Activated T-cell treated with anti-CD3 and anti-CD28 coated beads, Interleukin-2, amount 50 U/mL, for 24 hours (primary cell): ENCODE results near the gene RALGAPA2.

Experiments used
- DNase-seq: peaks from one replicate; pipeline ENCODE4 v3.0.0-alpha.2; 2020
- H3K27ac Mint-ChIP-seq: 2 replicates; pipeline ENCODE4 v1.8.0; 2020; ENCODE audit warnings: mild to moderate bottlenecking, mixed read lengths
- H3K27me3 Mint-ChIP-seq: 2 replicates; pipeline ENCODE4 v1.8.0; 2020; ENCODE audit warnings: mixed read lengths
- H3K36me3 Mint-ChIP-seq: 2 replicates; pipeline ENCODE4 v1.8.0; 2020; ENCODE audit warnings: low read depth, mixed read lengths
- H3K4me1 Mint-ChIP-seq: 2 replicates; pipeline ENCODE4 v1.8.0; 2020; ENCODE audit warnings: low read depth, mixed read lengths
- H3K4me3 Mint-ChIP-seq: 2 replicates; pipeline ENCODE4 v1.8.0; 2020; ENCODE audit warnings: mild to moderate bottlenecking, moderate library complexity, mixed read lengths
- H3K9me3 Mint-ChIP-seq: 2 replicates; pipeline ENCODE4 v1.8.0; 2020; ENCODE audit warnings: mixed read lengths

RALGAPA2 gene

DNA sequence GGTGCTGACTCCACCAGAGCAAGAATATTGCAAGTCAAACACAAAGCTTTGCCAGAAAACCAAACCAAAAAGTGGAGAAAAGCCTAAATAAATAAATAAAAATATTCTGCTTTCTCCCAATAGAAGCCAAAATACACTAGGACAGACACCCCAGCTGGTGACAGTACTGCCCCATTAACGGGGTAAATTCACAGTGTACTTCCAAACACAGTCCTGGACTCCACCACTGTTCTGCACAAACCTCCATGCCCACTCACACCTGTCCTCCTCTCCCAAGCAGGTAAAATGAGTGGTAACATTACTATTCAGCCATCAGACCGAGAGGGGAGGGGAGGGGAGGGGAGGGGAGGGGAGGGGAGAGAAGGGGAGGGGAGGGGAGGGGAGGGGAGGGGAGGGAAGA lies 70.7 kb downstream of the RALGAPA2 start:
- Mint-ChIP-seq H3K27ac (no peak overlapping the region), H3K4me1 (no peaks in the 10 kb centered on the region), H3K9me3 (no peaks in the 10 kb centered on the region), H3K27me3 (no peaks in the 10 kb centered on the region), H3K36me3 (peaks cover 37% of the 10 kb centered on the region), H3K4me3 (no peak overlapping the region)
- no peak for DNase-seq

GRCh38 chr20:20638878-20639277 lies 73.6 kb downstream of the RALGAPA2 start:
- DNase-seq = no peak
- peaks cover 55% of the 10 kb centered on the region for H3K36me3 Mint-ChIP-seq
- H3K27me3 Mint-ChIP-seq = no peaks in the 10 kb centered on the region
- no peak overlapping the region for H3K27ac Mint-ChIP-seq
- H3K4me3 Mint-ChIP-seq = no peak overlapping the region
- H3K4me1 Mint-ChIP-seq = no peaks in the 10 kb centered on the region
- no peaks in the 10 kb centered on the region for H3K9me3 Mint-ChIP-seq

DNA sequence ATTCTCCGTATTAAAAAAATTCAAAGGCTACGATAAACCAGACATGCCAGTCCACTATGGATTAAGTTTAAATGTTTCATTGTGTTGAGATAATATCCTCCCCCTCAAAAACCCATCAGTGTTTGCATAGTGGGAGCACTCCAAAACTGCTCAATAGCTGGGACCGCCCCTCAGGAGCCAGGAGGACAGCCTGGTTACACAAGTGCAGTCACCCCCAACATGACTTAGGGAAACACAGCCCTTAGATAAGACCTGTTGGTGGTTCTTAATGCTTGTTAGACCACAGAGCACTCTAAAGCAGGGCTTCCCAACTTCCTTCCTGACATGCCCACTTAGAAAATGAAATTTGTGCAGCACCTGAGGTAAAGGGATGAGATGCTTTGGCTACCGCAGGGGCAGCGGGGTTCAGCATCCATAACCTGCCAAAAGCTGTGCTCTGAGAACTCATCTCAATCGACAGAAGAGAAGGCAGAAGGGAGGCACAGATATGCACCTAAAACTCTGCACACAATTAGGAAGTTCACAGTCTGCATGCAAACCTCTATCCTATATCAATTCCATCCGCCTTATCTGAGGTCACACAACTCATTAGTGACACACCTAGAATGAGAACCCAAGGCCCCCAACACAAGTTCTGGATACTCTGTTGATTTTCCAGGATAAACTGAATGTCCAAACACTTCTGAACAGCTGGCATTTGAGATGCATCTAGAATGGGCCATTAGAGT lies 74.3 kb downstream of the RALGAPA2 start:
- no peak overlapping the region for H3K27ac Mint-ChIP-seq
- peaks cover 58% of the 10 kb centered on the region for H3K36me3 Mint-ChIP-seq

GRCh38 chr20:20635006-20635405 lies 77.4 kb downstream of the RALGAPA2 start:
- Mint-ChIP-seq H3K27me3 (no peaks in the 10 kb centered on the region), H3K36me3 (peaks cover 69% of the 10 kb centered on the region), H3K9me3 (no peaks in the 10 kb centered on the region), H3K27ac (no peak overlapping the region), H3K4me1 (no peaks in the 10 kb centered on the region), H3K4me3 (no peak overlapping the region)
- DNase-seq = no peak

More for the DNA sequence above, 74.3 kb downstream of the RALGAPA2 start:
- no peaks in the 10 kb centered on the region for H3K27me3 Mint-ChIP-seq
- H3K9me3 Mint-ChIP-seq = no peaks in the 10 kb centered on the region
- DNase-seq = no peak
- no peaks in the 10 kb centered on the region for H3K4me1 Mint-ChIP-seq
- H3K4me3 Mint-ChIP-seq = no peak overlapping the region

- Mint-ChIP-seq H3K4me3 (no peak overlapping the region), H3K36me3 (peaks cover 67% of the 10 kb centered on the region), H3K27ac (peak overlapping the region; percentile 26), H3K4me1 (no peaks in the 10 kb centered on the region), H3K9me3 (no peaks in the 10 kb centered on the region), H3K27me3 (no peaks in the 10 kb centered on the region)
- DNase-seq = no peak
Observed at GRCh38 chr20:20632644-20633043, 79.8 kb downstream of the RALGAPA2 start.

DNA sequence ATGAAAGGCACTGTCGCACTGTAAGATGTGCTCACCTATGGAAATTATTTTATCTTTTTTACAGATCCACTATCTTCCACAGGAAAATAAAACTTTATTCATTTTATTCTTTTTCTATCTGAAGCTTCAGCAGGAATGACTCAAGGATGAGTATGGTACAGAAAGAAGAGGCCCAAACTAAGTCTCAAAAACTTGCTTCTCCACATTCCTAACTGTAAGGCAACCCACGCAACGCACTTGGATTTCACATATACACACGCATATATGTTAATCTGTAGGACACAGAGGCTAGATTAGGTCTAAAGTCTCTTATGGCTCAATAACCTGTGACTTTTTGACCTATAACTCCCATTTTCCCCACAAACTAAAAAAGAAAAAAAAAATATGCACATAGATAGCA lies 81.9 kb downstream of the RALGAPA2 start:
- no peak for DNase-seq
- Mint-ChIP-seq H3K9me3 (no peaks in the 10 kb centered on the region), H3K4me3 (no peak overlapping the region), H3K36me3 (peaks cover 77% of the 10 kb centered on the region), H3K27ac (no peak overlapping the region), H3K27me3 (no peaks in the 10 kb centered on the region), H3K4me1 (no peaks in the 10 kb centered on the region)

DNA sequence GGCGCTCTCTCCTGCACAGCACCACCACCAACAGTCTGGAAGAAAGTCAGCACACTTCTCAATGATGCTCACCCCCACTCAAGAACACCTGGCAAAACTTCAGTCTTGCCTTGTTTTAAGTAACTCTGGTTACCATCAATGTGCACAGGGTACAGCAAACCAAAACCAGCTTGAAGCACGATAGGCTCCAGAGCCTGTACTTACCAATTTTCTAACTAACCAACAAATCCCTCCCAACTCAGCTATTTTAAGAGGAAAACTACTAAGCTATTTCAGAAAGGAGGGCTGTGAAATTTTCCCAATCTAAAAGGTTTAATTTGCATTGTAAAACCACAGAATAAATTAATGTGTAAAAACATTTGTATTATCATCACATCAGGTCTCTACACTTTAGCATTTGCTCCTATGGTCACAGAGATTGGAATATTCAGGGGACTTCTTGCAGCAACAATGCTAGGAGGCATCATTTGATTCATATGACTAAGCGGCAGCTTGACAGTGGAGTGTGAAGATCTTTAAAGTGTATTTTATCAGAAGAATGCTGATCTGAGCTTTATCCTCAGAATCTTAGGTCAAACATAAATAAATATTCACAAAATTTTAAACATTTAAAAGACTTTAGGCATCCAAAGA lies 82.8 kb downstream of the RALGAPA2 start:
- H3K36me3 Mint-ChIP-seq = peaks cover 69% of the 10 kb centered on the region
- H3K27me3 Mint-ChIP-seq = no peaks in the 10 kb centered on the region
- H3K4me3 Mint-ChIP-seq = no peak overlapping the region
- no peaks in the 10 kb centered on the region for H3K4me1 Mint-ChIP-seq
- H3K9me3 Mint-ChIP-seq = no peaks in the 10 kb centered on the region
- no peak overlapping the region for H3K27ac Mint-ChIP-seq
- no peak for DNase-seq

- H3K9me3 Mint-ChIP-seq = no peaks in the 10 kb centered on the region
- no peaks in the 10 kb centered on the region for H3K4me1 Mint-ChIP-seq
- no peak overlapping the region for H3K27ac Mint-ChIP-seq
- no peak overlapping the region for H3K4me3 Mint-ChIP-seq
- H3K27me3 Mint-ChIP-seq = no peaks in the 10 kb centered on the region
- no peak for DNase-seq
- peaks cover 60% of the 10 kb centered on the region for H3K36me3 Mint-ChIP-seq
Observed at GRCh38 chr20:20628314-20628713, 84.1 kb downstream of the RALGAPA2 start.

DNA sequence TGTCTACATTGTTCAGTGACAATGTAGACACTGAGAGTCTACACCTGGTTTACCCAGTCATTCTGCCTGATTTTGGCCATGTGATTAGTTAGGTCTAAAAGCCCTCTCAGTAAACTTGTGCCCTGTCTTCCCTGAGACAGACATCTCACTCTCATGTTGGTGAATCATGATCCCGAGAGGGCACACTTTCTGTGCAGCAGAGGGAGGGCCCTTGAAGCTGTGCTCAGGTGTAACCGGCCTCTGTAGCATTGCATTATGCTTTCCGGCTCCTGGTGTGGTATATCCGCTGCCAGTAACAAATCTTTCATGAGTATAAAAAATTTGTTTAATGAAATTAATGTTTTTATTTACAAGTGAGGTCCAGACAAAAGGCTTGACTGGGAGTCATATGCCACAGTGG lies 85.0 kb downstream of the RALGAPA2 start:
- Mint-ChIP-seq H3K27me3 (no peaks in the 10 kb centered on the region), H3K9me3 (no peaks in the 10 kb centered on the region)
- DNase-seq = no peak

GRCh38 chr20:20624914-20625313 lies 87.5 kb downstream of the RALGAPA2 start:
- no peaks in the 10 kb centered on the region for H3K27me3 Mint-ChIP-seq
- H3K4me3 Mint-ChIP-seq = no peak overlapping the region
- H3K27ac Mint-ChIP-seq = no peak overlapping the region
- H3K4me1 Mint-ChIP-seq = no peaks in the 10 kb centered on the region
- no peaks in the 10 kb centered on the region for H3K9me3 Mint-ChIP-seq
- peaks cover 52% of the 10 kb centered on the region for H3K36me3 Mint-ChIP-seq
- DNase-seq = no peak

More for the DNA sequence above, 85.0 kb downstream of the RALGAPA2 start:
- H3K4me1 Mint-ChIP-seq = no peaks in the 10 kb centered on the region
- no peak overlapping the region for H3K4me3 Mint-ChIP-seq
- peaks cover 63% of the 10 kb centered on the region for H3K36me3 Mint-ChIP-seq
- no peak overlapping the region for H3K27ac Mint-ChIP-seq

DNA sequence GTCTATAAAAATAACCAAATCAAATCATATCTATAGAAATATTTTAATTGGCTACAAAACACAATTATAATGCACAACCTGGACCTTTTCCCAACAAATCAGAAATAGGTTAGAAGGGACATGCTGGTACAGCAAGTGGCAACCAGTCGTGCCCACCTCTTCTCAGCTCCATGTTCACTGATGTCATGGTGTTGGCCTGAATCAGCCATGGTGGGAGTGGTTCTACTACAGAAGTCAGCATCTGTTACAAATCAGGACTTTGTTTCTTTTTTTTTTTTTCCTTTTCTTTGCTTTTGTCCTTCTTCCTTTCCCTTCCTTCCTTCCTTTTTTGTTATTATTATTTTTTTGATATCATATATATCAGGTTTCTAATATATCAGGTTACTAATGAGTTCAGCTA lies 91.2 kb downstream of the RALGAPA2 start:
- no peak overlapping the region for H3K27ac Mint-ChIP-seq
- H3K27me3 Mint-ChIP-seq = no peaks in the 10 kb centered on the region
- H3K9me3 Mint-ChIP-seq = no peaks in the 10 kb centered on the region
- H3K4me3 Mint-ChIP-seq = no peak overlapping the region
- peaks cover 40% of the 10 kb centered on the region for H3K36me3 Mint-ChIP-seq
- DNase-seq = no peak
- H3K4me1 Mint-ChIP-seq = no peaks in the 10 kb centered on the region

DNA sequence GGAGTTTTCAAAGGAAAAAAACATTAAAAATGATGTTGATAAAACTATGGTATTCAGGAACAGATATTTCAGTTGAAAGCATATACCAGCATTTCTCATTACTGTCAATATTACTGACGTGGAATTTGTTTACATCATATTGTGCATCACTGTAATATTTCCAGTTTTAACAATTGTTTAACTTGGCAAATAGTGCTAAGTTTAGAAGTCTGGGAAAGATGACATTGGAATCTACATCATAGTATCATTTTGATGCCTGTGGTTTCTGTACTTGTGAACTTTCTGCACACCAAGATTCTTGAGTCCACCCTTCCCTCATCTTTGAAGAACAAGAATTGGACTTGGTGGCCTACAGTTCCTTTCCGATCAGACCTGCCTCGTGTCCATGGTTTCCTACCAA lies 98.1 kb downstream of the RALGAPA2 start:
- no peak overlapping the region for H3K27ac Mint-ChIP-seq
- H3K27me3 Mint-ChIP-seq = no peaks in the 10 kb centered on the region
- H3K4me3 Mint-ChIP-seq = no peak overlapping the region
- no peaks in the 10 kb centered on the region for H3K9me3 Mint-ChIP-seq
- no peak for DNase-seq
- peaks cover 59% of the 10 kb centered on the region for H3K36me3 Mint-ChIP-seq
- no peaks in the 10 kb centered on the region for H3K4me1 Mint-ChIP-seq

GRCh38 chr20:20612251-20612650 lies 100.2 kb downstream of the RALGAPA2 start:
- no peaks in the 10 kb centered on the region for H3K4me1 Mint-ChIP-seq
- no peak overlapping the region for H3K27ac Mint-ChIP-seq
- H3K4me3 Mint-ChIP-seq = no peak overlapping the region
- peaks cover 52% of the 10 kb centered on the region for H3K36me3 Mint-ChIP-seq
- no peaks in the 10 kb centered on the region for H3K27me3 Mint-ChIP-seq
- H3K9me3 Mint-ChIP-seq = no peaks in the 10 kb centered on the region
- no peak for DNase-seq

DNA sequence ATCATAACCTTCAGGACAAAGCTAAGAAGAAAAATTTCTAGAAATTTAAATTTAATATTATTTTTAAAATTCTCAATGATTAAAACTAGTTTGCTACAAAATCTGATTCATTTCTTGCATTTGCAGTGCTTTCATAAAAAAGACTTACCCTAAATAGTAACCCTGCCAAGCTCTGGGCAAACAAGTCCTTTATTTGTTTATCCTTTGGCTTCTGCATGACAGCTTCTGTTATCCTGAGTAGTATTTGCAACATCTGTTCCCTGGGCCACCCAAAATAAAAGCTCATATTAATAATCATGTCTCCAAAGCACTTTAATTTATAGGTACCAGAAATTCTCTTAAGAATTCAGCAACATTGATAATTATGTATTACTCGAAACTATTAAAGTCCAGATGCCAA lies 101.3 kb downstream of the RALGAPA2 start:
- Mint-ChIP-seq H3K9me3 (no peaks in the 10 kb centered on the region), H3K27me3 (no peaks in the 10 kb centered on the region), H3K27ac (no peak overlapping the region), H3K4me3 (no peak overlapping the region), H3K36me3 (peaks cover 48% of the 10 kb centered on the region), H3K4me1 (no peaks in the 10 kb centered on the region)
- no peak for DNase-seq

DNA sequence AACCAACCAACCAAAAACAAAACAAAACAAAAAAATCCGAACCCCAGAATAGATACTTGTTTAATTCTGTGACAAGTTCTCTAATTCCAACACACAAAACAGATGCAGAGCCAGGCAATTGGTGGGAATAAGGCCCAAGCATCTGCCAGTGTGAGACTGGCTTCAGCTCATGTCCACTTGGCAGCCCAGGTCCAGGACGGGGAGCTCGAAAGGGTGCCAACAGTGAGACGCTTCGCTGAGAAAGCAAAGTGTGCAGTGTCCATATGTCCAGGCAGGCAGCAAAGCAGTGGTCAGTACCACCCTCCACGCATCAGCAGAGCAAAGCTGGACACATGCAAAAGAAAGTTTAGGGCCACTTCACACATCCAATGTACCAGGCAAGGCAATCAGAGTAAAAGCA lies 102.9 kb downstream of the RALGAPA2 start:
- Mint-ChIP-seq H3K36me3 (peaks cover 47% of the 10 kb centered on the region), H3K4me1 (no peaks in the 10 kb centered on the region), H3K27ac (no peak overlapping the region), H3K4me3 (no peak overlapping the region), H3K9me3 (no peaks in the 10 kb centered on the region), H3K27me3 (no peaks in the 10 kb centered on the region)
- no peak for DNase-seq
